Breast epithelium (tissue), 4 donors: ENCODE measurements around the gene GPC3. TPM values are rescaled to one million over a fixed set of nuclear protein-coding genes. Genes with fewer than 3 reads are reported as not detected.

Experiments used
- DNase-seq, 2 donors: peaks; one replicate each; pipeline ENCODE4 v3.0.0-alpha.2; 2019; ENCODE audit warnings: low spot score in 2 of 2
- H3K27ac ChIP-seq, 2 donors: fragments of 200-600 bp; sonication (generic) in 1 of 2; one replicate each; pipeline ENCODE4 v1.5.1; 2016 to 2019; ENCODE audit warnings: mild to moderate bottlenecking in 1 of 2
- H3K27me3 ChIP-seq, 2 donors: fragments of 200-600 bp; sonication (generic) in 1 of 2; one replicate each; pipeline versions ENCODE4 v1.5.1 to v1.6.0; 2017 to 2019; ENCODE audit warnings: control low read depth in 1 of 2, mild to moderate bottlenecking in 1 of 2
- H3K36me3 ChIP-seq: fragments of 200-600 bp; one replicate; pipeline ENCODE4 v1.5.1; 2019
- H3K4me1 ChIP-seq, 2 donors: fragments of 200-600 bp; sonication (generic); one replicate each; pipeline ENCODE4 v1.5.1; 2016 to 2019; ENCODE audit warnings: control low read depth in 1 of 2
- H3K4me3 ChIP-seq, 3 donors: fragments of 200-600 bp; sonication (generic); 1 replicate in 2 of 3; 2 replicates in 1 of 3; pipeline ENCODE4 v1.5.1; 2016 to 2019; ENCODE audit warnings: mild to moderate bottlenecking in 3 of 3, moderate library complexity in 2 of 3
- H3K9me3 ChIP-seq, 2 donors: fragments of 200-600 bp; sonication (generic) in 1 of 2; one replicate each; pipeline ENCODE4 v1.5.1; 2016 to 2019; ENCODE audit warnings: control low read depth in 1 of 2
- POLR2A ChIP-seq: fragments of 450-650 bp; IDR thresholded peaks from one replicate; pipeline ENCODE4 v1.6.1; 2016; ENCODE audit warnings: antibody characterized with exemption, mild to moderate bottlenecking, moderate library complexity
- POLR2AphosphoS5 ChIP-seq, 3 donors: sonication (generic); formaldehyde crosslinking; IDR thresholded peaks; one replicate each; pipeline ENCODE4 v1.6.1; 2017; ENCODE audit warnings: antibody characterized with exemption in 3 of 3
- intact Hi-C: fragments of 100-400 bp; cut with DNase I; formaldehyde crosslinking; loops from one replicate; pipeline ENCODE4 v1.15.1; 2023; ENCODE audit warnings: low total_unique reads
- total RNA-seq, 3 donors: library from RNA; depleted of rRNA; stranded (reverse); fragments of >200 nt; gene quantifications; one replicate each; pipeline ENCODE4 v1.1.0, GENCODE V29; 2016
- TF ChIP-seq, protein P1 (sequence below), 3 donors: fragments of 450-650 bp; IDR thresholded peaks; one replicate each; pipeline ENCODE4 v1.5.1; 2016 to 2017; ENCODE audit warnings: antibody characterized with exemption in 3 of 3, mild to moderate bottlenecking in 3 of 3, moderate library complexity in 3 of 3

The GPC3 gene
- total RNA-seq, 3 donors from 2014 or later: 29.7 to 99.2 (median 89.1) TPM

DNA sequence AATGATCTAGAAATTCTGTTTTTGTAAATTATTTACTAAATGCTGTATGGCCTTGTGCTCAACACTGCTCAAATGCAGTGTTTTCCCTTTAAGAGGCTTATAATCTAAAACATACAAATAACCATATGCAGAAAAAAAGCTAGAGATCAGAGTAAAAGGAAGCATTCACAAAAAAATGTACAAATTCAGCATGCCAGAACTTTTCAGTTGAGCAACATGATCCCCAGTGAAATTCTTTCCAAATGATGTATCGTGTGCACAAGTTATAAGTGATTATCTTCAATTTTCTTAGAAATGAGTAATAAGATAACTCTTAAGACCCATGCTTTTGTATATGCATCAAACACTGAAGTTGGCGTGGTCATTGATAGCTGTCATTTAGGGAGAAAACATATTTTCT lies 5.0 kb downstream of the GPC3 start:
- no peak overlapping the region for H3K4me3 ChIP-seq
- H3K36me3 ChIP-seq: no peaks in the 10 kb centered on the region
- no peaks in the 10 kb centered on the region for H3K4me1 ChIP-seq
- TF ChIP-seq POLR2A (no peak), POLR2AphosphoS5 (IDR thresholded peaks at IDR 0.05) (no peak)
- TF ChIP-seq, protein P1, sequence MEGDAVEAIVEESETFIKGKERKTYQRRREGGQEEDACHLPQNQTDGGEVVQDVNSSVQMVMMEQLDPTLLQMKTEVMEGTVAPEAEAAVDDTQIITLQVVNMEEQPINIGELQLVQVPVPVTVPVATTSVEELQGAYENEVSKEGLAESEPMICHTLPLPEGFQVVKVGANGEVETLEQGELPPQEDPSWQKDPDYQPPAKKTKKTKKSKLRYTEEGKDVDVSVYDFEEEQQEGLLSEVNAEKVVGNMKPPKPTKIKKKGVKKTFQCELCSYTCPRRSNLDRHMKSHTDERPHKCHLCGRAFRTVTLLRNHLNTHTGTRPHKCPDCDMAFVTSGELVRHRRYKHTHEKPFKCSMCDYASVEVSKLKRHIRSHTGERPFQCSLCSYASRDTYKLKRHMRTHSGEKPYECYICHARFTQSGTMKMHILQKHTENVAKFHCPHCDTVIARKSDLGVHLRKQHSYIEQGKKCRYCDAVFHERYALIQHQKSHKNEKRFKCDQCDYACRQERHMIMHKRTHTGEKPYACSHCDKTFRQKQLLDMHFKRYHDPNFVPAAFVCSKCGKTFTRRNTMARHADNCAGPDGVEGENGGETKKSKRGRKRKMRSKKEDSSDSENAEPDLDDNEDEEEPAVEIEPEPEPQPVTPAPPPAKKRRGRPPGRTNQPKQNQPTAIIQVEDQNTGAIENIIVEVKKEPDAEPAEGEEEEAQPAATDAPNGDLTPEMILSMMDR (IDR thresholded peaks at IDR 0.05): no peak
- intact Hi-C loops: no loop called here
- DNase-seq: no peak
- H3K9me3 ChIP-seq: no peaks in the 10 kb centered on the region
- peaks cover 0 to 32% of the 10 kb centered on the region in 2 donors for H3K27me3 ChIP-seq
- peak overlapping the region in 1 of 2 donors; percentile 55 for H3K27ac ChIP-seq

DNA sequence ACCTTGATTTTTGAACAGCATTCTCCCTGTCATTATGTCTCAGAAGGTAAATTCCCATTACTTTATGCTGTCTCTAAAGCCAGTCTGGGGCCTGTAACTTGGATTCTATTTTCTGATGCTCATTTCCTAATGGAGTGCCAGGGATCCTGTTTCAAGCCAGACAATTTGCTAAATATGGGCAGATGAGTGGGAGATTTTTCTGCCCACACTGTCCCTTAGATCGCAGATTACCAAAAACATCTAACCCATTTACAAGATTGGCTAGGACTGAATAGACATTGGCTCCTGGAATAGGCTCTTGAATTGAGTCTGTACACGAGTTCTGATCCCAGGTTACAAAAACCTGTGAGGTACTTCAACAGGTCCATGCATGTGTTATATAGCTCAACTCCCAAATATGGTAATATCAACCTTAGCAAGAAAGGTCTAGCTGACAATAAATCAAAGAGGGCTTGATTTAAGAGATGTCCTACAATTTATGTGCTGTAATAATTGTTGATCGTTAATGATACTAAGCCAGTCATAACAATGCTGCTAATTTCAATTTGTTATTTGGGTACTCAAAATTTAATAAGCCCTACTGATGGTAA lies 5.7 kb downstream of the GPC3 start:
- Histone ChIP-seq H3K27me3 (peaks cover 0 to 26% of the 10 kb centered on the region in 2 donors), H3K4me1 (no peaks in the 10 kb centered on the region), H3K4me3 (no peak overlapping the region), H3K27ac (peak overlapping the region in 1 of 2 donors; percentile 55), H3K9me3 (no peaks in the 10 kb centered on the region), H3K36me3 (no peaks in the 10 kb centered on the region)
- intact Hi-C loops: no loop called here
- TF ChIP-seq POLR2AphosphoS5 (IDR thresholded peaks at IDR 0.05): no peak
- TF ChIP-seq, protein P1 (IDR thresholded peaks at IDR 0.05): no peak
- no peak for DNase-seq

DNA sequence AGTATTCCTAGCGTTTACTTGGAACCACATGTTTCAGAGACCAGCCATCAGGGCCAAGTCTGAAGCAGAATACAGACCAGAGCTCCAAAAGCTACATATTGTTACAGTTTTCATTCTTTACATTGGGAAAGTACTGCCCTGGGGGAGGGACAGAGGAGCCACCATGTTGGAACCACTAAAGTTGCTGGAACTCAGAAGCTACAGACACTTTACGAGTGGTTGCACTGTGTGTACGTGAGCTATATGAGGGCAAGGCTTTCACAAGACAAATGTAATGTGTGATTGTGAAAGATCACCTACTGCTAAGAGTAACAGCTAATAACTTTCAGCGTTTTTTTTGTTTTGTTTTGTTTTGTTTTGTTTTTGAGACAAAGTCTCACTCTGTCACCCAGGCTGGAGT lies 11.7 kb downstream of the GPC3 start:
- Histone ChIP-seq H3K27ac (no peak overlapping the region), H3K27me3 (peaks cover 0 to 30% of the 10 kb centered on the region in 2 donors), H3K9me3 (no peaks in the 10 kb centered on the region), H3K36me3 (no peaks in the 10 kb centered on the region), H3K4me3 (no peak overlapping the region), H3K4me1 (no peaks in the 10 kb centered on the region)
- no peak for DNase-seq
- no peak for TF ChIP-seq POLR2AphosphoS5 (IDR thresholded peaks at IDR 0.05)
- no peak for TF ChIP-seq POLR2A
- TF ChIP-seq, protein P1 (IDR thresholded peaks at IDR 0.05): no peak
- intact Hi-C loops: no loop called here

DNA sequence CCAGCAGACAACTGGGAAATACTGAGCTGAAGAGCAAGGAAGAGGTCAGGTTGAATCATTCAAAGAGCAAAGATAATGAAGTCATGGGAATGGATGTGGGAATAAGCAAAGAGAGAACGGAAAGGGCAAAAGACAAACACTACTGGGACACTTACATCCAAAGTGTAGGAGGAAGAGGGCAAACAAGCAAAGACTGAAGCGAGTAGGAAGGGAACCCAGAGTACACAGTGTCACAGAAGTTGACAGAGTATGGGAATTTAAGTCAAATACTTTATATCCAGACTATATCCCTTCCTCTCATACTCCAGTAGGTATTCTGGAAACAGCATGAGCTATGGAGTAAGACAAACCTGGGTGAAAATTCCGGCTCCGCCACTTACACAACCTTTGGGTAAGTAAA lies 12.5 kb downstream of the GPC3 start:
- H3K27ac ChIP-seq: no peak overlapping the region
- intact Hi-C loops: no loop called here
- H3K4me1 ChIP-seq: no peaks in the 10 kb centered on the region
- no peak for DNase-seq
- no peak overlapping the region for H3K4me3 ChIP-seq
- no peaks in the 10 kb centered on the region for H3K9me3 ChIP-seq
- peaks cover 0 to 33% of the 10 kb centered on the region in 2 donors for H3K27me3 ChIP-seq
- no peaks in the 10 kb centered on the region for H3K36me3 ChIP-seq
- TF ChIP-seq POLR2AphosphoS5 (IDR thresholded peaks at IDR 0.05) (no peak), POLR2A (no peak)
- TF ChIP-seq, protein P1 (IDR thresholded peaks at IDR 0.05): no peak

DNA sequence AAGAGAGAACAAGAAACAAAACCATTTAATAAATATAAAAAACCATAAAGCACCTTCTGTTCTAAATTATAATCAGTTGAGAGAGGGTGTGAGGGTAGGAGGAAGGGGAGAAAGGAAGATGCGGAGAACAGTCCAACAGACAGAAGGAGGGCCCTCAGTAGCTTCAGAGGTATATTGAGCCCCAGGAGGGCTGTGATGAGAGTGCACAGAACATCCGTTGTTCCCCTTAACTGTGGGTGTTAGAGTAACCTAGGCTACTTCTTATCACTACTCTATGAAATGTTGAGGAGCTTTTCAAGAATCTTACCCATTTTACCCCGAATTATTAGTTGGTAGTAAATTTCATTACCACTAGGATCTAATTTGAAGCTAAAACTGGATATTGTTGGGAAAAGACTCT lies 13.8 kb downstream of the GPC3 start:
- Histone ChIP-seq H3K27ac (no peak overlapping the region), H3K36me3 (no peaks in the 10 kb centered on the region), H3K4me1 (no peaks in the 10 kb centered on the region), H3K27me3 (peaks cover 0 to 40% of the 10 kb centered on the region in 2 donors), H3K4me3 (no peak overlapping the region), H3K9me3 (no peaks in the 10 kb centered on the region)
- no peak for DNase-seq
- intact Hi-C loops: no loop called here
- TF ChIP-seq, protein P1 (IDR thresholded peaks at IDR 0.05): no peak
- no peak for TF ChIP-seq POLR2AphosphoS5 (IDR thresholded peaks at IDR 0.05)
- no peak for TF ChIP-seq POLR2A
